HepG2 (cell line): Measurements from ENCODE around the gene LYZL6.

Experiments used
- ARNTL ChIP-seq: sonication (generic); formaldehyde crosslinking; IDR thresholded peaks from 2 replicates; pipeline ENCODE4 v1.4.0; 2020; ENCODE audit warnings: mild to moderate bottlenecking, missing genetic modification reagents
- CTCF ChIP-seq: sonication (generic); formaldehyde crosslinking; IDR thresholded peaks from 2 replicates; pipeline ENCODE4 v1.5.0; 2020; ENCODE audit warnings: mild to moderate bottlenecking, missing genetic modification reagents, moderate library complexity
- ELF1 ChIP-seq: sonication (generic); formaldehyde crosslinking; IDR thresholded peaks from 2 replicates; pipeline ENCODE4 v1.4.0; 2020; ENCODE audit warnings: missing genetic modification reagents
- JUND ChIP-seq: sonication (generic); formaldehyde crosslinking; IDR thresholded peaks from 2 replicates; pipeline ENCODE4 v1.8.0; 2022; ENCODE audit warnings: mild to moderate bottlenecking, missing genetic modification reagents
- MTA1 ChIP-seq: sonication (generic); formaldehyde crosslinking; IDR thresholded peaks from 2 replicates; pipeline ENCODE4 v1.4.0; 2020; ENCODE audit warnings: missing genetic modification reagents, mild to moderate bottlenecking, borderline replicate concordance
- RXRA ChIP-seq: sonication (generic); formaldehyde crosslinking; IDR thresholded peaks from 2 replicates; pipeline ENCODE4 v1.5.1; 2020; ENCODE audit warnings: missing genetic modification reagents

DNA sequence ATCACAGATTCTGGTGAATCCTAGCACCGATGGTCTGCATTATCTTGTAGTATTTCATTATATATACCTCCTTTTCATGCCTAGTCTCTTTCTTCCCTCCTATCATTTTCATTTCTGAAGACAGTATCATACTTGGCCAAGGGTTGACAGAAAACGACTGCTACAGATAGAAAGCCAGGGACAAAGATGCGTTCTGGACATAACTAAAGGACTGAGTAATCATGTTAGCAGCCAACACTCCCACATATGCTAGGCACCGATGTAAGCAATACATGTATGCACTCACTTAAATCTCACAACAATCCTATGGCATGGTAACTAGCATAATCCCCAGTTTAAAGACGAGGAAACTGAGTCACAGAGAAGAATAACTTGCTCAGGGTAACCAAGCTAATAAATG, 35.8 kb downstream of the LYZL6 start:
- TF ChIP-seq MTA1 (CRISPR knock-in tag) (no peak), RXRA (no peak), CTCF (CRISPR knock-in tag) (no peak), ARNTL (CRISPR knock-in tag) (no peak), ELF1 (no peak), JUND (no peak)
